ENCODE measurements around the gene GAL. TPM values are rescaled to one million over a fixed set of nuclear protein-coding genes. Genes with fewer than 3 reads are reported as not detected.

The GAL gene
- total and polyA plus RNA-seq, 2 donors from 2014 or later = 0.31 TPM; not detected in 1

- peak in 1 of 5 donors; percentile 61 for DNase-seq
- Histone ChIP-seq H3K36me3 (ENCODE audit: control insufficient read depth in 2 of 3, insufficient read depth in 3 of 3, low read length in 3 of 3) (no peaks in the 10 kb centered on the region), H3K27me3 (ENCODE audit: control insufficient read depth, insufficient read depth, low read length) (no peaks in the 10 kb centered on the region), H3K9me3 (ENCODE audit: control insufficient read depth in 2 of 3, insufficient read depth in 1 of 3, low read length in 3 of 3) (peaks cover 0 to 17% (median under 1%) of the 10 kb centered on the region in 3 donors), H3K4me3 (ENCODE audit: low read length in 3 of 3) (no peak overlapping the region), H3K27ac (ENCODE audit: low read depth in 2 of 2, low read length in 2 of 2) (no peak overlapping the region), H3K9ac (ENCODE audit: low read length in 3 of 3) (no peak overlapping the region), H3K4me1 (ENCODE audit: control insufficient read depth in 2 of 3, insufficient read depth in 2 of 3, low read depth in 1 of 3, low read length in 3 of 3) (no peaks in the 10 kb centered on the region)
- intact Hi-C loops (cut with DNase I) = no loop called here
- TF ChIP-seq CTCF (IDR thresholded peaks at IDR 0.05; ENCODE audit: borderline replicate concordance, extremely low read depth, insufficient read depth) = no peak
- no peak for FAIRE-seq
Measured at GRCh38 chr11:68649851-68650555, 34.3 kb upstream of the GAL start.

GRCh38 chr11:68650801-68651200, 33.5 kb upstream of the GAL start:
- no peak for TF ChIP-seq CTCF (IDR thresholded peaks at IDR 0.05; ENCODE audit: borderline replicate concordance, extremely low read depth, insufficient read depth)
- H3K27ac ChIP-seq (ENCODE audit: low read depth in 2 of 2, low read length in 2 of 2) = no peak overlapping the region
- FAIRE-seq (no peak), DNase-seq (peak in 1 of 5 donors; percentile 55)
- intact Hi-C loops (cut with DNase I) = no loop called here
- H3K27me3 ChIP-seq (ENCODE audit: control insufficient read depth, insufficient read depth, low read length) = no peaks in the 10 kb centered on the region
- no peak overlapping the region for H3K4me3 ChIP-seq (ENCODE audit: low read length in 3 of 3)
- no peak overlapping the region for H3K9ac ChIP-seq (ENCODE audit: low read length in 3 of 3)
- no peaks in the 10 kb centered on the region for H3K4me1 ChIP-seq (ENCODE audit: control insufficient read depth in 2 of 3, insufficient read depth in 2 of 3, low read depth in 1 of 3, low read length in 3 of 3)
- H3K9me3 ChIP-seq (ENCODE audit: control insufficient read depth in 2 of 3, insufficient read depth in 1 of 3, low read length in 3 of 3) = peaks cover 0 to 16% (median 3%) of the 10 kb centered on the region in 3 donors
- H3K36me3 ChIP-seq (ENCODE audit: control insufficient read depth in 2 of 3, insufficient read depth in 3 of 3, low read length in 3 of 3) = no peaks in the 10 kb centered on the region

- DNase-seq = peak in 2 of 5 donors; percentile 24 to 49
- Histone ChIP-seq H3K27me3 (ENCODE audit: control insufficient read depth, insufficient read depth, low read length) (no peaks in the 10 kb centered on the region), H3K4me1 (ENCODE audit: control insufficient read depth in 2 of 3, insufficient read depth in 2 of 3, low read depth in 1 of 3, low read length in 3 of 3) (no peaks in the 10 kb centered on the region), H3K36me3 (ENCODE audit: control insufficient read depth in 2 of 3, insufficient read depth in 3 of 3, low read length in 3 of 3) (no peaks in the 10 kb centered on the region), H3K9me3 (ENCODE audit: control insufficient read depth in 2 of 3, insufficient read depth in 1 of 3, low read length in 3 of 3) (peaks cover 0 to 10% (median 3%) of the 10 kb centered on the region in 3 donors), H3K4me3 (ENCODE audit: low read length in 3 of 3) (no peak overlapping the region), H3K9ac (ENCODE audit: low read length in 3 of 3) (no peak overlapping the region), H3K27ac (ENCODE audit: low read depth in 2 of 2, low read length in 2 of 2) (no peak overlapping the region)
- no peak for FAIRE-seq
- no peak for TF ChIP-seq CTCF (IDR thresholded peaks at IDR 0.05; ENCODE audit: borderline replicate concordance, extremely low read depth, insufficient read depth)
- intact Hi-C loops (cut with DNase I) = no loop called here
Measured at GRCh38 chr11:68651208-68651984, 32.9 kb upstream of the GAL start.

Data from kidney (tissue), 14 donors.